GM12878 (cell line): ENCODE measurements around the gene ADGRG4. TPM values are rescaled to one million over a fixed set of nuclear protein-coding genes. Genes with fewer than 3 reads are reported as not detected.

ENCODE experiments used
- ATAC-seq: fragments of 200-7000 bp; cut with Tn5 transposase; 3 replicates; pipeline ENCODE4 v1.9.1; 2020; ENCODE audit warnings: mild to moderate bottlenecking, moderate library complexity
- BruUV-seq: library from RNA; stranded (reverse); fragments of 400-500 nt; replicated peaks from 2 replicates; lab custom pipeline; 2021; lab: Mats Ljungman, UMichigan
- CTCF ChIA-PET: fragments of 300-600 bp; sonication (Branson Sonifier 250); formaldehyde crosslinking; extraction: SDS; loops from one replicate; lab custom pipeline; 2021; ENCODE audit warnings: inconsistent platforms; lab: Yijun Ruan, JAX
- POLR2A ChIA-PET: fragments of 350-600 bp; formaldehyde crosslinking; extraction: SDS; loops from one replicate; lab custom pipeline; 2021; ENCODE audit warnings: inconsistent platforms; lab: Charles Lee
- RAD21 ChIA-PET: fragments of 300-600 bp; sonication (Branson Sonifier 250); formaldehyde crosslinking; loops from one replicate; lab custom pipeline; 2023; ENCODE audit warnings: antibody characterized with exemption; ENCODE audit not compliant: unreplicated experiment; lab: Charles Lee
- SMC1A ChIA-PET: fragments of 300-600 bp; sonication (Branson Sonifier 250); formaldehyde crosslinking; loops from one replicate; lab custom pipeline; 2023; ENCODE audit not compliant: unreplicated experiment, uncharacterized antibody; lab: Charles Lee
- DNase-seq: peaks from one replicate; pipeline ENCODE4 v3.0.0-alpha.2; 2011; ENCODE audit warnings: low read depth, low spot score
- FAIRE-seq: peaks from 3 replicates; lab custom pipeline; 2011; peaks lifted over from hg19 to GRCh38; lab: Jason Lieb, UNC
- H2AFZ ChIP-seq: 2 replicates; pipeline ENCODE4 v1.6.0; 2011; ENCODE audit warnings: low read depth, low read length, control low read depth; ENCODE audit not compliant: control insufficient read depth
- H3K27ac ChIP-seq: 2 replicates; pipeline ENCODE4 v1.5.1; 2011; ENCODE audit warnings: control low read depth; ENCODE audit not compliant: control insufficient read depth, insufficient read depth
- H3K27me3 ChIP-seq, 2 experiments: replicated peaks in 1 of 2; 2 replicates each; pipeline versions ENCODE4 v1.6.0 to v1.6.1; 2011; ENCODE audit warnings: low read length in 1 of 2; ENCODE audit not compliant: control insufficient read depth in 2 of 2, insufficient read depth in 2 of 2
- H3K36me3 ChIP-seq, 2 experiments: 2 replicates each; pipeline ENCODE4 v1.5.1; 2011; ENCODE audit warnings: low read length in 1 of 2; ENCODE audit not compliant: control insufficient read depth in 2 of 2, insufficient read depth in 2 of 2
- H3K4me1 ChIP-seq: 2 replicates; pipeline ENCODE4 v1.6.1; 2011; ENCODE audit warnings: mild to moderate bottlenecking, low read length, moderate library complexity, mixed read lengths; ENCODE audit not compliant: control insufficient read depth, insufficient read depth
- H3K4me2 ChIP-seq: 2 replicates; pipeline ENCODE4 v1.6.0; 2011; ENCODE audit warnings: control low read depth; ENCODE audit not compliant: control insufficient read depth, insufficient read depth
- H3K4me3 ChIP-seq: fragments of 200-600 bp; sonication (generic); 2 replicates; pipeline ENCODE4 v1.5.1; 2016
- H3K79me2 ChIP-seq: 2 replicates; pipeline ENCODE4 v1.6.0; 2011; ENCODE audit warnings: low read length; ENCODE audit not compliant: control insufficient read depth, insufficient read depth
- H3K9ac ChIP-seq: 2 replicates; pipeline ENCODE4 v1.8.0; 2011; ENCODE audit warnings: low read length, control low read depth, mixed read lengths; ENCODE audit not compliant: control insufficient read depth, insufficient read depth
- H3K9me3 ChIP-seq: replicated peaks from 3 replicates; pipeline ENCODE4 v1.5.1; 2011; ENCODE audit warnings: mild to moderate bottlenecking, low read length; ENCODE audit not compliant: control insufficient read depth, insufficient read depth
- H4K20me1 ChIP-seq: 2 replicates; pipeline ENCODE4 v1.6.0; 2011; ENCODE audit not compliant: control insufficient read depth, insufficient read depth
- CBX5 ChIP-seq: sonication (generic); IDR thresholded peaks from 2 replicates; pipeline ENCODE4 v1.6.1; 2016; ENCODE audit warnings: low read depth, moderate library complexity, mild to moderate bottlenecking, inconsistent platforms
- DPF2 ChIP-seq: fragments of 450-650 bp; IDR thresholded peaks from 2 replicates; pipeline ENCODE4 v1.6.1; 2017; ENCODE audit warnings: mild to moderate bottlenecking
- E4F1 ChIP-seq: fragments of 450-650 bp; IDR thresholded peaks from 2 replicates; pipeline ENCODE4 v1.6.1; 2018; ENCODE audit warnings: borderline replicate concordance, mild to moderate bottlenecking; ENCODE audit not compliant: partially characterized antibody
- EED ChIP-seq: sonication (generic); IDR thresholded peaks from 2 replicates; pipeline ENCODE4 v1.6.1; 2016; ENCODE audit warnings: antibody characterized with exemption, low read depth
- HCFC1 ChIP-seq: fragments of 150-350 bp; IDR thresholded peaks from 2 replicates; pipeline ENCODE4 v1.6.1; 2014; ENCODE audit warnings: low read length
- HSF1 ChIP-seq: fragments of 150-350 bp; IDR thresholded peaks from 2 replicates; pipeline ENCODE4 v1.6.1; 2014; ENCODE audit warnings: mild to moderate bottlenecking, low read depth, low read length
- MEF2A ChIP-seq: IDR thresholded peaks from 2 replicates; pipeline ENCODE4 v1.6.1; 2011; ENCODE audit warnings: low read depth, mild to moderate bottlenecking, low read length, moderate library complexity; ENCODE audit not compliant: insufficient read depth
- MXI1 ChIP-seq: fragments of 150-350 bp; IDR thresholded peaks from 2 replicates; pipeline ENCODE4 v1.6.1; 2011; ENCODE audit warnings: low read depth, mild to moderate bottlenecking, inconsistent platforms, low read length, improper control_type of control experiment
- NFYA ChIP-seq: IDR thresholded peaks from 2 replicates; pipeline ENCODE4 v1.6.1; 2011; ENCODE audit warnings: low read depth, mild to moderate bottlenecking, low read length, improper control_type of control experiment, borderline replicate concordance
- PAX8 ChIP-seq: fragments of 450-650 bp; IDR thresholded peaks from 2 replicates; pipeline ENCODE4 v1.6.1; 2017; ENCODE audit warnings: mild to moderate bottlenecking, moderate library complexity
- POU2F2 ChIP-seq: IDR thresholded peaks from 3 replicates; pipeline ENCODE4 v1.6.1; 2011; ENCODE audit warnings: low read depth, mild to moderate bottlenecking, low read length, borderline replicate concordance
- RAD51 ChIP-seq: fragments of 450-650 bp; IDR thresholded peaks from 2 replicates; pipeline ENCODE4 v1.6.1; 2016; ENCODE audit warnings: moderate library complexity, mild to moderate bottlenecking, inconsistent platforms
- SMARCA5 ChIP-seq: fragments of 450-650 bp; IDR thresholded peaks from 2 replicates; pipeline ENCODE4 v1.6.1; 2017; ENCODE audit warnings: mild to moderate bottlenecking
- SUZ12 ChIP-seq: fragments of 200-600 bp; sonication (generic); IDR thresholded peaks from one replicate; pipeline ENCODE4 v1.6.1; 2018; ENCODE audit warnings: antibody characterized with exemption, mild to moderate bottlenecking; ENCODE audit not compliant: unreplicated experiment
- ZBTB40 ChIP-seq: fragments of 450-650 bp; IDR thresholded peaks from 2 replicates; pipeline ENCODE4 v1.6.1; 2016; ENCODE audit warnings: mild to moderate bottlenecking, moderate library complexity, borderline replicate concordance
- ZNF274 ChIP-seq: IDR thresholded peaks from one replicate; pipeline ENCODE4 v1.8.0; 2011; ENCODE audit not compliant: insufficient read length, insufficient read depth
- WGBS: methylation state at CpG from one replicate; pipeline ENCODE4 v1.1.6; 2016; ENCODE audit warnings: low lambda C conversion rate; ENCODE audit not compliant: insufficient replicate concordance, insufficient coverage; ENCODE audit errors: missing lambda C conversion rate; 5-methylcytosine and 5-hydroxymethylcytosine counted together
- in situ Hi-C: fragments of 300-500 bp; cut with MboI; formaldehyde crosslinking; loops from 9 replicates; pipeline ENCODE4 v1.14.3; 2018; ENCODE audit warnings: mixed read lengths
- intact Hi-C: fragments of 100-400 bp; cut with micrococcal nuclease; formaldehyde crosslinking; loops from one replicate; pipeline ENCODE4 v1.14.2; 2022; ENCODE audit not compliant: unreplicated experiment
- polyA plus RNA-seq, 11 experiments: library from polyadenylated mRNA; depleted of rRNA in 4 of 11; unstranded in 6 of 11; stranded (reverse) in 5 of 11; fragments of >200 nt; fragmentation: Nextera tagmentation in 4 of 11; fragmentation: Illumina TruSeq in 1 of 11; extraction: Ambion mirVana in 4 of 11; extraction: Trizol in 1 of 11; gene quantifications; 1 replicate in 1 of 11; 2 replicates in 10 of 11; pipeline versions ENCODE4 v1.2.1 to v1.2.3, GENCODE V29; 2011 to 2016; ENCODE audit warnings: inconsistent platforms in 2 of 11, missing spikeins in 2 of 11, low read depth in 1 of 11
- total RNA-seq, 4 experiments: library from RNA; depleted of rRNA in 3 of 4; stranded (reverse); fragments of >200 nt in 3 of 4; fragmentation: Illumina TruSeq in 1 of 4; extraction: Trizol in 1 of 4; gene quantifications; 2 replicates each; pipeline versions ENCODE4 v1.2.1 to v1.2.3, GENCODE V29; 2013 to 2021

Gene ADGRG4
- total and polyA plus RNA-seq, 10 of the 15 experiments (the other 5 are each of a cell fraction or from before 2014, with no cell fraction given), result not detected

- WGBS, result 0% methylated on average over 1 of the region's 1 CpG
- no peak overlapping the region for H2AFZ ChIP-seq
- POLR2A ChIA-PET, result interaction anchor here (0.6 kb wide), 1 partner anchor 310 kb away, joined by 3 read pairs; no protein-coding TSS in a partner anchor
- FAIRE-seq (no peak), DNase-seq (no peak), ATAC-seq (no peak)
- BruUV-seq, result no TSS peak
- H4K20me1 ChIP-seq, result no peaks in the 10 kb centered on the region
- intact Hi-C loops (no loop called here), in situ Hi-C loops (no loop called here)
- no peak overlapping the region for H3K27ac ChIP-seq
- CTCF ChIA-PET, result interaction anchor here (0.7 kb wide), 1 partner anchor 111 kb away, joined by 3 read pairs; no protein-coding TSS in a partner anchor
- no peaks in the 10 kb centered on the region for H3K79me2 ChIP-seq
- RAD21 ChIA-PET, result no interaction called here
- H3K9ac ChIP-seq, result no peak overlapping the region
- TF ChIP-seq EED (no peak), CBX5 (no peak), RAD51 (no peak), POU2F2 (no peak), SUZ12 (no peak), DPF2 (no peak), MEF2A (0 out of 2 replicates have a peak, but pooled peaks have one; percentile 39), PAX8 (no peak), HCFC1 (no peak), NFYA (no peak), E4F1 (no peak), SMARCA5 (no peak), MXI1 (no peak), ZBTB40 (peak; percentile 39; the same call in 1 of the 2 replicates), ZNF274 (no peak), HSF1 (no peak)
- H3K4me3 ChIP-seq, result no peak overlapping the region
- no peaks in the 10 kb centered on the region for H3K9me3 ChIP-seq
- no peaks in the 10 kb centered on the region for H3K27me3 ChIP-seq
- SMC1A ChIA-PET, result interaction anchor here (0.7 to 1.1 kb wide), 2 partner anchors 10 to 88 kb away, joined by 3 read pairs; no protein-coding TSS in a partner anchor
- H3K36me3 ChIP-seq, result no peaks in the 10 kb centered on the region
- H3K4me1 ChIP-seq, result no peaks in the 10 kb centered on the region
- no peak overlapping the region for H3K4me2 ChIP-seq
These were observed 79.4 kb downstream of the ADGRG4 start for GRCh38 chrX:136380010-136380769.
